GM23338 (cell line): ENCODE results near the gene KRTAP4-8. TPM values are rescaled to one million over a fixed set of nuclear protein-coding genes. Genes with fewer than 3 reads are reported as not detected.

Experiments used
- ATAC-seq: fragments of 200-7000 bp; cut with Tn5 transposase; 3 replicates; pipeline ENCODE4 v1.9.1; 2020
- DNase-seq: peaks from one replicate; pipeline ENCODE4 v3.0.0-alpha.2; 2015; ENCODE audit warnings: low spot score
- H2AFZ ChIP-seq: fragments of 200-600 bp; sonication (generic); 2 replicates; pipeline ENCODE4 v1.8.0; 2016; ENCODE audit warnings: antibody characterized with exemption, mild to moderate bottlenecking, moderate library complexity
- H3F3A ChIP-seq: fragments of 200-600 bp; sonication (generic); replicated peaks from 2 replicates; pipeline ENCODE4 v1.8.0; 2017; ENCODE audit warnings: antibody characterized with exemption, mixed run types, low read depth
- H3K27ac ChIP-seq: fragments of 200-600 bp; sonication (generic); 2 replicates; pipeline ENCODE4 v1.6.1; 2016; ENCODE audit warnings: low read depth
- H3K27me3 ChIP-seq: fragments of 200-600 bp; sonication (generic); 2 replicates; pipeline ENCODE4 v1.8.0; 2016; ENCODE audit warnings: mild to moderate bottlenecking, mixed run types, moderate library complexity; ENCODE audit not compliant: insufficient read depth
- H3K36me3 ChIP-seq: fragments of 200-600 bp; sonication (generic); 2 replicates; pipeline ENCODE4 v1.8.0; 2016; ENCODE audit warnings: mild to moderate bottlenecking; ENCODE audit not compliant: insufficient read depth
- H3K4me1 ChIP-seq: fragments of 200-600 bp; sonication (generic); 2 replicates; pipeline ENCODE4 v1.8.0; 2016; ENCODE audit warnings: mild to moderate bottlenecking, moderate library complexity; ENCODE audit not compliant: insufficient read depth
- H3K4me2 ChIP-seq: fragments of 200-600 bp; sonication (generic); 2 replicates; pipeline ENCODE4 v1.7.1; 2017; ENCODE audit warnings: mixed run types
- H3K4me3 ChIP-seq: fragments of 200-600 bp; sonication (generic); 2 replicates; pipeline ENCODE4 v1.6.1; 2016; ENCODE audit warnings: mixed run types
- H3K79me2 ChIP-seq: fragments of 200-600 bp; sonication (generic); replicated peaks from 2 replicates; pipeline ENCODE4 v1.8.0; 2017; ENCODE audit warnings: mild to moderate bottlenecking; ENCODE audit not compliant: insufficient read depth
- H3K9me2 ChIP-seq: fragments of 200-600 bp; sonication (generic); 2 replicates; pipeline ENCODE4 v1.8.0; 2017; ENCODE audit not compliant: insufficient read depth
- H4K20me1 ChIP-seq: fragments of 200-600 bp; sonication (generic); replicated peaks from 2 replicates; pipeline ENCODE4 v1.8.0; 2017; ENCODE audit warnings: mild to moderate bottlenecking; ENCODE audit not compliant: insufficient read depth
- H3K27ac Mint-ChIP-seq: 2 replicates; pipeline ENCODE4 v1.8.0; 2020; ENCODE audit warnings: inconsistent platforms, mild to moderate bottlenecking, moderate library complexity, mixed read lengths
- H3K27me3 Mint-ChIP-seq: 3 replicates; pipeline ENCODE4 v1.8.0; 2022; ENCODE audit warnings: low read depth, mild to moderate bottlenecking, moderate library complexity, mixed read lengths, inconsistent platforms; ENCODE audit not compliant: insufficient read depth, poor library complexity
- H3K36me3 Mint-ChIP-seq: 3 replicates; pipeline ENCODE4 v1.8.0; 2021; ENCODE audit warnings: low read depth, mild to moderate bottlenecking, inconsistent platforms, moderate library complexity, mixed read lengths
- H3K4me1 Mint-ChIP-seq: 3 replicates; pipeline ENCODE4 v1.8.0; 2020; ENCODE audit warnings: mild to moderate bottlenecking, inconsistent platforms, mixed read lengths
- H3K4me3 Mint-ChIP-seq: 3 replicates; pipeline ENCODE4 v1.8.0; 2021; ENCODE audit warnings: moderate library complexity, mild to moderate bottlenecking, inconsistent platforms, mixed read lengths
- H3K9me3 Mint-ChIP-seq: 3 replicates; pipeline ENCODE4 v1.8.0; 2020; ENCODE audit warnings: moderate library complexity, mild to moderate bottlenecking, inconsistent platforms, mixed read lengths
- EZH2 ChIP-seq: fragments of 200-600 bp; sonication (generic); IDR thresholded peaks from one replicate; pipeline ENCODE4 v1.8.0; 2017; ENCODE audit warnings: antibody characterized with exemption, mild to moderate bottlenecking, low read depth; ENCODE audit not compliant: unreplicated experiment
- EZH2phosphoT487 ChIP-seq: fragments of 200-600 bp; sonication (generic); IDR thresholded peaks from one replicate; pipeline ENCODE4 v1.8.1; 2018; ENCODE audit warnings: antibody characterized with exemption; ENCODE audit not compliant: unreplicated experiment
- JUNB ChIP-seq: IDR thresholded peaks from one replicate; pipeline ENCODE4 v1.6.1; 2016; ENCODE audit warnings: antibody characterized with exemption; ENCODE audit not compliant: unreplicated experiment
- POLR2AphosphoS5 ChIP-seq: IDR thresholded peaks from 2 replicates; pipeline ENCODE4 v1.6.1; 2016; ENCODE audit warnings: antibody characterized with exemption, low read depth
- STAT1 ChIP-seq: IDR thresholded peaks from one replicate; pipeline ENCODE4 v1.6.1; 2016; ENCODE audit warnings: antibody characterized with exemption; ENCODE audit not compliant: unreplicated experiment
- ZNF114 ChIP-seq: fragments of 250-450 bp; sonication (Bioruptor Pico); IDR thresholded peaks from 2 replicates; pipeline ENCODE4 v1.5.0; 2020; ENCODE audit warnings: mild to moderate bottlenecking, moderate library complexity
- ZNF331 ChIP-seq: fragments of 250-450 bp; sonication (Bioruptor Pico); IDR thresholded peaks from 2 replicates; pipeline ENCODE4 v1.5.0; 2020; ENCODE audit warnings: low read depth, mild to moderate bottlenecking, moderate library complexity
- ZNF462 ChIP-seq: fragments of 250-450 bp; sonication (Bioruptor Pico); IDR thresholded peaks from 2 replicates; pipeline ENCODE4 v1.5.0; 2020; ENCODE audit warnings: mild to moderate bottlenecking, moderate library complexity
- polyA plus RNA-seq: library from polyadenylated mRNA; unstranded; fragments of >200 nt; fragmentation: Nextera tagmentation; extraction: Ambion mirVana; gene quantifications from 2 replicates; pipeline ENCODE4 v1.2.1, GENCODE V29; 2016
- total RNA-seq: library from RNA; depleted of rRNA; stranded (reverse); fragments of >200 nt; shearing (Covaris generic); gene quantifications from 2 replicates; pipeline ENCODE4 v1.2.3, GENCODE V29; 2014
- TF ChIP-seq, protein P1 (sequence below): IDR thresholded peaks from one replicate; pipeline ENCODE4 v1.6.1; 2018; ENCODE audit warnings: antibody characterized with exemption; ENCODE audit not compliant: unreplicated experiment
- TF ChIP-seq, protein P2 (sequence below), 2 experiments: fragments of 200-600 bp in 1 of 2; sonication (generic) in 1 of 2; conservative IDR thresholded peaks; 2 replicates each; pipeline versions ENCODE4 v1.5.1 to v1.6.1; 2016 to 2017; ENCODE audit warnings: antibody characterized with exemption in 2 of 2, low read depth in 2 of 2, mild to moderate bottlenecking in 2 of 2, moderate library complexity in 1 of 2
- TF ChIP-seq, protein P3 (sequence below): IDR thresholded peaks from 2 replicates; pipeline ENCODE4 v1.6.1; 2016; ENCODE audit warnings: antibody characterized with exemption

Gene KRTAP4-8
- total and polyA plus RNA-seq, 2 experiments from 2014 or later, result not detected

- no peak overlapping the region for H3K27ac Mint-ChIP-seq
- H3K4me3 ChIP-seq, result no peak overlapping the region
- H3K4me2 ChIP-seq, result no peak overlapping the region
- H3K9me3 Mint-ChIP-seq, result peaks cover 54% of the 10 kb centered on the region
- H3K27ac ChIP-seq, result no peak overlapping the region
- no peak overlapping the region for H2AFZ ChIP-seq
- H3K36me3 Mint-ChIP-seq, result peaks cover 60% of the 10 kb centered on the region
- no peaks in the 10 kb centered on the region for H3K27me3 ChIP-seq
- H3K9me2 ChIP-seq, result no peaks in the 10 kb centered on the region
- peaks cover 35% of the 10 kb centered on the region for H3K4me1 Mint-ChIP-seq
- peaks cover 21% of the 10 kb centered on the region; the same call in 1 of the 2 replicates for H3K36me3 ChIP-seq
- ATAC-seq, result no peak
- H3K79me2 ChIP-seq, result no peaks in the 10 kb centered on the region
- H3F3A ChIP-seq, result no peaks in the 10 kb centered on the region
- no peak for TF ChIP-seq ZNF114
- TF ChIP-seq, protein P1, sequence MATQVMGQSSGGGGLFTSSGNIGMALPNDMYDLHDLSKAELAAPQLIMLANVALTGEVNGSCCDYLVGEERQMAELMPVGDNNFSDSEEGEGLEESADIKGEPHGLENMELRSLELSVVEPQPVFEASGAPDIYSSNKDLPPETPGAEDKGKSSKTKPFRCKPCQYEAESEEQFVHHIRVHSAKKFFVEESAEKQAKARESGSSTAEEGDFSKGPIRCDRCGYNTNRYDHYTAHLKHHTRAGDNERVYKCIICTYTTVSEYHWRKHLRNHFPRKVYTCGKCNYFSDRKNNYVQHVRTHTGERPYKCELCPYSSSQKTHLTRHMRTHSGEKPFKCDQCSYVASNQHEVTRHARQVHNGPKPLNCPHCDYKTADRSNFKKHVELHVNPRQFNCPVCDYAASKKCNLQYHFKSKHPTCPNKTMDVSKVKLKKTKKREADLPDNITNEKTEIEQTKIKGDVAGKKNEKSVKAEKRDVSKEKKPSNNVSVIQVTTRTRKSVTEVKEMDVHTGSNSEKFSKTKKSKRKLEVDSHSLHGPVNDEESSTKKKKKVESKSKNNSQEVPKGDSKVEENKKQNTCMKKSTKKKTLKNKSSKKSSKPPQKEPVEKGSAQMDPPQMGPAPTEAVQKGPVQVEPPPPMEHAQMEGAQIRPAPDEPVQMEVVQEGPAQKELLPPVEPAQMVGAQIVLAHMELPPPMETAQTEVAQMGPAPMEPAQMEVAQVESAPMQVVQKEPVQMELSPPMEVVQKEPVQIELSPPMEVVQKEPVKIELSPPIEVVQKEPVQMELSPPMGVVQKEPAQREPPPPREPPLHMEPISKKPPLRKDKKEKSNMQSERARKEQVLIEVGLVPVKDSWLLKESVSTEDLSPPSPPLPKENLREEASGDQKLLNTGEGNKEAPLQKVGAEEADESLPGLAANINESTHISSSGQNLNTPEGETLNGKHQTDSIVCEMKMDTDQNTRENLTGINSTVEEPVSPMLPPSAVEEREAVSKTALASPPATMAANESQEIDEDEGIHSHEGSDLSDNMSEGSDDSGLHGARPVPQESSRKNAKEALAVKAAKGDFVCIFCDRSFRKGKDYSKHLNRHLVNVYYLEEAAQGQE, result no peak
- TF ChIP-seq, protein P2, sequence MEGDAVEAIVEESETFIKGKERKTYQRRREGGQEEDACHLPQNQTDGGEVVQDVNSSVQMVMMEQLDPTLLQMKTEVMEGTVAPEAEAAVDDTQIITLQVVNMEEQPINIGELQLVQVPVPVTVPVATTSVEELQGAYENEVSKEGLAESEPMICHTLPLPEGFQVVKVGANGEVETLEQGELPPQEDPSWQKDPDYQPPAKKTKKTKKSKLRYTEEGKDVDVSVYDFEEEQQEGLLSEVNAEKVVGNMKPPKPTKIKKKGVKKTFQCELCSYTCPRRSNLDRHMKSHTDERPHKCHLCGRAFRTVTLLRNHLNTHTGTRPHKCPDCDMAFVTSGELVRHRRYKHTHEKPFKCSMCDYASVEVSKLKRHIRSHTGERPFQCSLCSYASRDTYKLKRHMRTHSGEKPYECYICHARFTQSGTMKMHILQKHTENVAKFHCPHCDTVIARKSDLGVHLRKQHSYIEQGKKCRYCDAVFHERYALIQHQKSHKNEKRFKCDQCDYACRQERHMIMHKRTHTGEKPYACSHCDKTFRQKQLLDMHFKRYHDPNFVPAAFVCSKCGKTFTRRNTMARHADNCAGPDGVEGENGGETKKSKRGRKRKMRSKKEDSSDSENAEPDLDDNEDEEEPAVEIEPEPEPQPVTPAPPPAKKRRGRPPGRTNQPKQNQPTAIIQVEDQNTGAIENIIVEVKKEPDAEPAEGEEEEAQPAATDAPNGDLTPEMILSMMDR (conservative IDR thresholded peaks at IDR 0.05; ENCODE audit: low read depth in 2 of 2), result no peak
- no peak for TF ChIP-seq ZNF462
- no peak for TF ChIP-seq EZH2
- TF ChIP-seq JUNB, result no peak
- no peak for TF ChIP-seq STAT1
- no peak for TF ChIP-seq EZH2phosphoT487
- no peak for TF ChIP-seq ZNF331 (CRISPR knock-in tag)
- no peak for TF ChIP-seq POLR2AphosphoS5
- TF ChIP-seq, protein P3, sequence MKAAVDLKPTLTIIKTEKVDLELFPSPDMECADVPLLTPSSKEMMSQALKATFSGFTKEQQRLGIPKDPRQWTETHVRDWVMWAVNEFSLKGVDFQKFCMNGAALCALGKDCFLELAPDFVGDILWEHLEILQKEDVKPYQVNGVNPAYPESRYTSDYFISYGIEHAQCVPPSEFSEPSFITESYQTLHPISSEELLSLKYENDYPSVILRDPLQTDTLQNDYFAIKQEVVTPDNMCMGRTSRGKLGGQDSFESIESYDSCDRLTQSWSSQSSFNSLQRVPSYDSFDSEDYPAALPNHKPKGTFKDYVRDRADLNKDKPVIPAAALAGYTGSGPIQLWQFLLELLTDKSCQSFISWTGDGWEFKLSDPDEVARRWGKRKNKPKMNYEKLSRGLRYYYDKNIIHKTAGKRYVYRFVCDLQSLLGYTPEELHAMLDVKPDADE, result no peak
- H3K4me3 Mint-ChIP-seq, result no peak overlapping the region
- H3K27me3 Mint-ChIP-seq, result peaks cover 5% of the 10 kb centered on the region
- no peaks in the 10 kb centered on the region for H4K20me1 ChIP-seq
- DNase-seq, result no peak
- peaks cover 22% of the 10 kb centered on the region for H3K4me1 ChIP-seq
Observed at GRCh38 chr17:41111151-41111885, 13.4 kb upstream of the KRTAP4-8 start.
